Endodermal cell (in vitro differentiated cells): Measurements from ENCODE around the gene DHX34. TPM values are rescaled to one million over a fixed set of nuclear protein-coding genes. Genes with fewer than 3 reads are reported as not detected.
A peak's percentile ranks its signal among the peaks of the same experiment; 100 is the strongest.
"Not testable (repeated sequence)": the region's sequence is repeated elsewhere in the genome, so short reads cannot be mapped to it uniquely, and the experiment has no call there.

Source experiments
- DNase-seq: peaks from one replicate; pipeline ENCODE4 v3.0.0-alpha.2; 2017
- H3K27ac ChIP-seq: 2 replicates; pipeline ENCODE4 v1.5.1; 2013; ENCODE audit warnings: mild to moderate bottlenecking, low read depth, low read length, moderate library complexity
- H3K27me3 ChIP-seq: 2 replicates; pipeline ENCODE4 v1.6.1; 2013; ENCODE audit warnings: mild to moderate bottlenecking, low read length, moderate library complexity; ENCODE audit not compliant: insufficient read depth, control insufficient read depth, poor library complexity, severe bottlenecking
- H3K36me3 ChIP-seq: 2 replicates; pipeline ENCODE4 v1.7.0; 2013; ENCODE audit warnings: mild to moderate bottlenecking, low read length, moderate library complexity; ENCODE audit not compliant: control insufficient read depth, insufficient read depth
- H3K4me1 ChIP-seq: one replicate; pipeline ENCODE4 v1.7.0; 2013; ENCODE audit warnings: low read length; ENCODE audit not compliant: control insufficient read depth, insufficient read depth
- H3K4me3 ChIP-seq: 2 replicates; pipeline ENCODE4 v1.5.1; 2013; ENCODE audit warnings: mild to moderate bottlenecking, low read length, moderate library complexity
- H3K9ac ChIP-seq: 2 replicates; pipeline ENCODE4 v1.6.1; 2013; ENCODE audit warnings: mild to moderate bottlenecking, low read length, moderate library complexity; ENCODE audit not compliant: poor library complexity, severe bottlenecking; ENCODE audit errors: extremely low read depth
- H3K9me3 ChIP-seq: 2 replicates; pipeline ENCODE4 v1.6.1; 2013; ENCODE audit warnings: mild to moderate bottlenecking, low read length, moderate library complexity; ENCODE audit not compliant: control insufficient read depth
- H3K27ac Mint-ChIP-seq: 2 replicates; pipeline ENCODE4 v1.8.0; 2020; ENCODE audit warnings: mixed read lengths
- H3K27me3 Mint-ChIP-seq: 2 replicates; pipeline ENCODE4 v1.8.0; 2021; ENCODE audit warnings: mild to moderate bottlenecking, mixed read lengths; ENCODE audit not compliant: insufficient read depth
- H3K36me3 Mint-ChIP-seq: 2 replicates; pipeline ENCODE4 v1.8.0; 2020; ENCODE audit warnings: low read depth, mixed read lengths
- H3K4me1 Mint-ChIP-seq: 2 replicates; pipeline ENCODE4 v1.8.0; 2020; ENCODE audit warnings: mixed read lengths
- H3K4me3 Mint-ChIP-seq: 2 replicates; pipeline ENCODE4 v1.8.0; 2020; ENCODE audit warnings: mild to moderate bottlenecking, moderate library complexity, mixed read lengths
- H3K9me3 Mint-ChIP-seq: 2 replicates; pipeline ENCODE4 v1.8.0; 2020; ENCODE audit warnings: mild to moderate bottlenecking, mixed read lengths
- CTCF ChIP-seq: fragments of 200-600 bp; sonication (generic); conservative IDR thresholded peaks from 2 replicates; pipeline ENCODE4 v1.5.0; 2021; ENCODE audit warnings: antibody characterized with exemption, mild to moderate bottlenecking
- WGBS, 2 experiments: methylation state at CpG; one replicate each; pipeline versions ENCODE4 v1.1.5 to v1.1.7; 2013; ENCODE audit warnings: missing lambda C conversion rate in 2 of 2, mixed read lengths in 1 of 2; ENCODE audit not compliant: insufficient coverage in 1 of 2, insufficient read length in 1 of 2; 5-methylcytosine and 5-hydroxymethylcytosine counted together
- total RNA-seq, 2 donors: library from RNA; stranded (reverse); fragmentation: NEBNext Ultra II Directional in 1 of 2; extraction: Animal tissue kit (Norgen Biotek cat#: 25700) in 1 of 2; gene quantifications; 2 replicates in 1 of 2; 3 replicates in 1 of 2; pipeline ENCODE4 v1.2.1, GENCODE V29; 2021

The DHX34 gene
- total RNA-seq, 2 donors from 2014 or later: 36.9 to 43.9 TPM

- not testable (repeated sequence) for H3K4me3 ChIP-seq, H3K4me1 Mint-ChIP-seq, H3K27me3 Mint-ChIP-seq, H3K36me3 ChIP-seq, H3K27me3 ChIP-seq, H3K4me3 Mint-ChIP-seq, DNase-seq, H3K9me3 ChIP-seq, H3K27ac Mint-ChIP-seq, H3K9ac ChIP-seq, H3K27ac ChIP-seq, H3K4me1 ChIP-seq
- Mint-ChIP-seq H3K9me3 (peaks cover 24% of the 10 kb centered on the region), H3K36me3 (peaks cover 19% of the 10 kb centered on the region)
- 95% methylated on average over 4 of the region's 5 CpGs for WGBS, 2 experiments
These were observed 39.6 kb downstream of the DHX34 start for GRCh38 chr19:47388721-47389120.

- Histone ChIP-seq H3K4me3 (no peak overlapping the region), H3K36me3 (no peaks in the 10 kb centered on the region), H3K27ac (no peak overlapping the region), H3K9me3 (no peaks in the 10 kb centered on the region), H3K9ac (no peak overlapping the region), H3K4me1 (no peaks in the 10 kb centered on the region), H3K27me3 (no peaks in the 10 kb centered on the region)
- H3K27me3 Mint-ChIP-seq: no peaks in the 10 kb centered on the region
- DNase-seq: no peak
- no peak overlapping the region for H3K4me3 Mint-ChIP-seq
- peaks cover 29% of the 10 kb centered on the region for H3K9me3 Mint-ChIP-seq
- WGBS, 2 experiments: 89% methylated on average over 5 to 9 of the region's 9 CpGs
- TF ChIP-seq CTCF: no peak
- H3K27ac Mint-ChIP-seq: peak overlapping the region; percentile 64
- H3K4me1 Mint-ChIP-seq: peaks cover 8% of the 10 kb centered on the region
- H3K36me3 Mint-ChIP-seq: peaks cover 21% of the 10 kb centered on the region
These were observed 40.0 kb downstream of the DHX34 start for GRCh38 chr19:47389150-47389556.

- no peak overlapping the region for H3K4me3 ChIP-seq
- H3K4me1 ChIP-seq: no peaks in the 10 kb centered on the region
- H3K27ac ChIP-seq: no peak overlapping the region
- TF ChIP-seq CTCF: no peak
- Mint-ChIP-seq H3K9me3 (peaks cover 33% of the 10 kb centered on the region), H3K27me3 (no peaks in the 10 kb centered on the region), H3K27ac (peak overlapping the region; percentile 82), H3K4me1 (peaks cover 25% of the 10 kb centered on the region), H3K36me3 (peaks cover 23% of the 10 kb centered on the region), H3K4me3 (no peak overlapping the region)
- no peaks in the 10 kb centered on the region for H3K27me3 ChIP-seq
- no peaks in the 10 kb centered on the region for H3K36me3 ChIP-seq
- peak; percentile 50 for DNase-seq
- H3K9ac ChIP-seq: no peak overlapping the region
- WGBS, 2 experiments: 87 to 92% methylated on average over 10 to 18 of the region's 20 CpGs
- no peaks in the 10 kb centered on the region for H3K9me3 ChIP-seq
These were observed 41.7 kb downstream of the DHX34 start for GRCh38 chr19:47390533-47391488.
